Endodermal cell (in vitro differentiated cells): ENCODE data around the gene CRTC3. TPM values are rescaled to one million over a fixed set of nuclear protein-coding genes. Genes with fewer than 3 reads are reported as not detected.

Experiments
- DNase-seq: peaks from one replicate; pipeline ENCODE4 v3.0.0-alpha.2; 2017
- H3K27ac ChIP-seq: 2 replicates; pipeline ENCODE4 v1.5.1; 2013; ENCODE audit warnings: mild to moderate bottlenecking, low read depth, low read length, moderate library complexity
- H3K27me3 ChIP-seq: 2 replicates; pipeline ENCODE4 v1.6.1; 2013; ENCODE audit warnings: mild to moderate bottlenecking, low read length, moderate library complexity; ENCODE audit not compliant: insufficient read depth, control insufficient read depth, poor library complexity, severe bottlenecking
- H3K36me3 ChIP-seq: 2 replicates; pipeline ENCODE4 v1.7.0; 2013; ENCODE audit warnings: mild to moderate bottlenecking, low read length, moderate library complexity; ENCODE audit not compliant: control insufficient read depth, insufficient read depth
- H3K4me1 ChIP-seq: one replicate; pipeline ENCODE4 v1.7.0; 2013; ENCODE audit warnings: low read length; ENCODE audit not compliant: control insufficient read depth, insufficient read depth
- H3K4me3 ChIP-seq: 2 replicates; pipeline ENCODE4 v1.5.1; 2013; ENCODE audit warnings: mild to moderate bottlenecking, low read length, moderate library complexity
- H3K9ac ChIP-seq: 2 replicates; pipeline ENCODE4 v1.6.1; 2013; ENCODE audit warnings: mild to moderate bottlenecking, low read length, moderate library complexity; ENCODE audit not compliant: poor library complexity, severe bottlenecking; ENCODE audit errors: extremely low read depth
- H3K9me3 ChIP-seq: 2 replicates; pipeline ENCODE4 v1.6.1; 2013; ENCODE audit warnings: mild to moderate bottlenecking, low read length, moderate library complexity; ENCODE audit not compliant: control insufficient read depth
- H3K27ac Mint-ChIP-seq: 2 replicates; pipeline ENCODE4 v1.8.0; 2020; ENCODE audit warnings: mixed read lengths
- H3K27me3 Mint-ChIP-seq: 2 replicates; pipeline ENCODE4 v1.8.0; 2021; ENCODE audit warnings: mild to moderate bottlenecking, mixed read lengths; ENCODE audit not compliant: insufficient read depth
- H3K36me3 Mint-ChIP-seq: 2 replicates; pipeline ENCODE4 v1.8.0; 2020; ENCODE audit warnings: low read depth, mixed read lengths
- H3K4me1 Mint-ChIP-seq: 2 replicates; pipeline ENCODE4 v1.8.0; 2020; ENCODE audit warnings: mixed read lengths
- H3K4me3 Mint-ChIP-seq: 2 replicates; pipeline ENCODE4 v1.8.0; 2020; ENCODE audit warnings: mild to moderate bottlenecking, moderate library complexity, mixed read lengths
- H3K9me3 Mint-ChIP-seq: 2 replicates; pipeline ENCODE4 v1.8.0; 2020; ENCODE audit warnings: mild to moderate bottlenecking, mixed read lengths
- WGBS, 2 experiments: methylation state at CpG; one replicate each; pipeline versions ENCODE4 v1.1.5 to v1.1.7; 2013; ENCODE audit warnings: missing lambda C conversion rate in 2 of 2, mixed read lengths in 1 of 2; ENCODE audit not compliant: insufficient coverage in 1 of 2, insufficient read length in 1 of 2; 5-methylcytosine and 5-hydroxymethylcytosine counted together
- total RNA-seq, 2 donors: library from RNA; stranded (reverse); fragmentation: NEBNext Ultra II Directional in 1 of 2; extraction: Animal tissue kit (Norgen Biotek cat#: 25700) in 1 of 2; gene quantifications; 2 replicates in 1 of 2; 3 replicates in 1 of 2; pipeline ENCODE4 v1.2.1, GENCODE V29; 2021
- TF ChIP-seq, protein P1 (sequence below): fragments of 200-600 bp; sonication (generic); conservative IDR thresholded peaks from 2 replicates; pipeline ENCODE4 v1.5.0; 2021; ENCODE audit warnings: antibody characterized with exemption, mild to moderate bottlenecking

Gene CRTC3
- total RNA-seq, 2 donors from 2014 or later, result 17.3 to 21.9 TPM

GRCh38 chr15:90675464-90675863 is 145.7 kb downstream of the CRTC3 start:
- TF ChIP-seq, protein P1, sequence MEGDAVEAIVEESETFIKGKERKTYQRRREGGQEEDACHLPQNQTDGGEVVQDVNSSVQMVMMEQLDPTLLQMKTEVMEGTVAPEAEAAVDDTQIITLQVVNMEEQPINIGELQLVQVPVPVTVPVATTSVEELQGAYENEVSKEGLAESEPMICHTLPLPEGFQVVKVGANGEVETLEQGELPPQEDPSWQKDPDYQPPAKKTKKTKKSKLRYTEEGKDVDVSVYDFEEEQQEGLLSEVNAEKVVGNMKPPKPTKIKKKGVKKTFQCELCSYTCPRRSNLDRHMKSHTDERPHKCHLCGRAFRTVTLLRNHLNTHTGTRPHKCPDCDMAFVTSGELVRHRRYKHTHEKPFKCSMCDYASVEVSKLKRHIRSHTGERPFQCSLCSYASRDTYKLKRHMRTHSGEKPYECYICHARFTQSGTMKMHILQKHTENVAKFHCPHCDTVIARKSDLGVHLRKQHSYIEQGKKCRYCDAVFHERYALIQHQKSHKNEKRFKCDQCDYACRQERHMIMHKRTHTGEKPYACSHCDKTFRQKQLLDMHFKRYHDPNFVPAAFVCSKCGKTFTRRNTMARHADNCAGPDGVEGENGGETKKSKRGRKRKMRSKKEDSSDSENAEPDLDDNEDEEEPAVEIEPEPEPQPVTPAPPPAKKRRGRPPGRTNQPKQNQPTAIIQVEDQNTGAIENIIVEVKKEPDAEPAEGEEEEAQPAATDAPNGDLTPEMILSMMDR, result no peak
- DNase-seq, result no peak
- Mint-ChIP-seq H3K27me3 (no peaks in the 10 kb centered on the region), H3K9me3 (no peaks in the 10 kb centered on the region), H3K36me3 (no peaks in the 10 kb centered on the region), H3K4me1 (no peaks in the 10 kb centered on the region), H3K27ac (no peak overlapping the region), H3K4me3 (no peak overlapping the region)
- Histone ChIP-seq H3K36me3 (no peaks in the 10 kb centered on the region), H3K4me1 (no peaks in the 10 kb centered on the region), H3K27me3 (no peaks in the 10 kb centered on the region), H3K9ac (no peak overlapping the region), H3K27ac (no peak overlapping the region), H3K4me3 (no peak overlapping the region), H3K9me3 (no peaks in the 10 kb centered on the region)
- 97 to 100% methylated on average over 3 to 5 of the region's 5 CpGs for WGBS, 2 experiments

DNA sequence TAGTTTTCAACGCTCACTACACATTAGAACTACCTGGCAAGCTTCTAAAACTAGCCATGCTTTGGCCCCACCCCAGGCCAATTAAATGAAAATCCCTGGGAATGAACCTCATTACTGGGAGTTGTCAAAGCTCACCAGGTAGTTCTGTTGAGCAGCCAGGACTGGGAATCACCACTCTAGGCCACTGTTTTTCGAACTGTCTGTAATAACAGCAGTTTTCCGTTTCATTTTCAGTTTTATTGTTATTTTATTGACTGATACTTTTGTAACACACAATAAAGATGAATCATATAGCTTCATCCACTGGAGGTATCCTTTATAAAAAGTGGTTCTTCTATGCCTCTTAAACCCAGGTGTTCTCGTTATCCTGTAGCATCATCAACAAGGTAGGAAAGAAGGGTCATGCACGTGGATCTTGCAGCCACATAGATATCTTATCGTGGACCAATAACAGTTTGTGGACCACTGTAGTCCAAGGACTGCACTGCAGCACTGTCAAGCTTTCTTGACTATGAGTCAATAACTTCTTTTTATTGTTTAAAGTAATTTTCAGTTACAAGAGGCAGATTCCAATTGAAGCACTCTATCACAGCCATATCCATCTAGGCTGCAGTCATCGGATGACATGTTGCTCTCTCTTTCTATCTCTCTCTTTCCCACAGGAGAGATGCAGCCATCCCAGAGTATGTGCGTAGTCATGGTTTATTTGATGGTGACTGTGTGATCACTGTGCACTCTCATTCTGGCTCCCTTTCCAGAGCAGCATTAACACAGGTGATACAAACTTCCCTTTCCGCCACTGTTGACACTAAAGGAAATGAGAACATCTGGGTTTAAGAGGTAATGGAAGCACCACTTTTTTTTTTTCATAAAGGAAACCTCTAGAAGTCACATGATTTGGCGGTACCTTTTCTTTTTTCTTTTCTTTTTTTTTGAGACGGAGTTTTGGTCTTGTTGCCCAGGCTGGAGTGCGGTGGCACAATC is 148.4 kb downstream of the CRTC3 start:
- Mint-ChIP-seq H3K9me3 (no peaks in the 10 kb centered on the region), H3K27me3 (no peaks in the 10 kb centered on the region), H3K27ac (no peak overlapping the region), H3K36me3 (no peaks in the 10 kb centered on the region), H3K4me3 (no peak overlapping the region), H3K4me1 (no peaks in the 10 kb centered on the region)
- TF ChIP-seq, protein P1, result no peak
- H3K27ac ChIP-seq, result no peak overlapping the region
- DNase-seq, result no peak
- no peak overlapping the region for H3K4me3 ChIP-seq
- no peaks in the 10 kb centered on the region for H3K9me3 ChIP-seq
- no peak overlapping the region for H3K9ac ChIP-seq
- H3K27me3 ChIP-seq, result no peaks in the 10 kb centered on the region
- WGBS, 2 experiments, result 94 to 95% methylated on average over 6 to 10 of the region's 12 CpGs
- H3K36me3 ChIP-seq, result no peaks in the 10 kb centered on the region
- H3K4me1 ChIP-seq, result no peaks in the 10 kb centered on the region

DNA sequence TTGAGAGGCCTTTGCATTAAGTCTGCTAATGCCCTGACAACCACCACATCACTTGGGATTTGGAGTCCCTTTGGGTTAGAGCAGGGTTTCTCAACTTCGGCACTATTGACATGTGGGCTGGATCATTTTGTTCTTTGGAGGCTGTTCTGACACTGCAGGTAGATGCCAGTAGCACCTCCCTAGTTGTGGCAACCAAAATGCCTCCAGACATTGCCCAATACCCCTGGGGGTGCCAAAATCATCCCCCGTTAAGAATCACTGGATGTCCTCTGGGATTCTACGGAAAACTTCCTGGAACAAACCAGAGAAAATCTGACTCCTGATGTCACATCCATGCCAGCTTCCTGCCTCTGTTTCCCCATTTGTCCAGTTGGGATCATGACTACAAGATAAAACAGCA is 150.2 kb downstream of the CRTC3 start:
- TF ChIP-seq, protein P1, result no peak
- Histone ChIP-seq H3K9ac (no peak overlapping the region), H3K9me3 (no peaks in the 10 kb centered on the region), H3K27me3 (no peaks in the 10 kb centered on the region), H3K36me3 (no peaks in the 10 kb centered on the region), H3K4me3 (no peak overlapping the region), H3K27ac (no peak overlapping the region), H3K4me1 (no peaks in the 10 kb centered on the region)
- Mint-ChIP-seq H3K27me3 (peaks cover 3% of the 10 kb centered on the region), H3K9me3 (no peaks in the 10 kb centered on the region), H3K36me3 (no peaks in the 10 kb centered on the region), H3K27ac (no peak overlapping the region), H3K4me3 (no peak overlapping the region), H3K4me1 (peaks cover 5% of the 10 kb centered on the region)
- 95% methylated on average over 3 of the region's 3 CpGs; no CpG with 5 or more reads in 1 of the 2 experiments for WGBS, 2 experiments
- DNase-seq, result no peak
